Measurements from ENCODE around the gene TKTL2. TPM values are rescaled to one million over a fixed set of nuclear protein-coding genes. Genes with fewer than 3 reads are reported as not detected.
"Not testable (repeated sequence)": the region's sequence is repeated elsewhere in the genome, so short reads cannot be mapped to it uniquely, and the experiment has no call there.

Gene TKTL2
- total RNA-seq, 2 experiments from 2014 or later: not detected

DNA sequence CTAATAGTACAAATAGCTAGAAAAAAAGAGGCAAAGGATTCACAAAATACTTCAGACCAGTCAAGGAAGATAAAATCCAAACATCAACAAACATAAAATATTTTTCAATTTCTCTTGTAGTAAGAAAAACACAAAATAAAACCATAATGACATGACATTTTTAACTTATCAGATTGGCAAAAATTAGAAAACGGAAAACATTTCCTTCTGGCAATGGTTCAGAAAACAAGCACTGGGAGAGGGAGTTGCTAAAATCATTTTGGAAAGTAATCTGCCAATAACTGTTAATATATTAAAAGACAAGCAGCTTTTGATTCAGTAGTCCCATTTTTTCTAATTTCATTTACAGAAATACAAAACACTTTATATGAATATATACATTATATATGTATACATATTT, 26.1 kb downstream of the TKTL2 start:
- DNase-seq (no peak), ATAC-seq (no peak)
- CTCF ChIA-PET: interaction anchor here (0.7 kb wide), 1 partner anchor 78 kb away, joined by 3 read pairs; no protein-coding TSS in a partner anchor
- H3K9me3 Mint-ChIP-seq (ENCODE audit: low read depth): no peaks in the 10 kb centered on the region
- no peak overlapping the region for H3K27ac Mint-ChIP-seq
- intact Hi-C loops (cut with DNase I, micrococcal nuclease): no loop called here
- POLR2A ChIA-PET: no interaction called here
- H3K36me3 Mint-ChIP-seq (ENCODE audit: low read depth): no peaks in the 10 kb centered on the region
- no peaks in the 10 kb centered on the region for H3K4me1 Mint-ChIP-seq
- no peak overlapping the region for H3K4me3 Mint-ChIP-seq
- H3K27me3 Mint-ChIP-seq: peaks cover 8% of the 10 kb centered on the region

DNA sequence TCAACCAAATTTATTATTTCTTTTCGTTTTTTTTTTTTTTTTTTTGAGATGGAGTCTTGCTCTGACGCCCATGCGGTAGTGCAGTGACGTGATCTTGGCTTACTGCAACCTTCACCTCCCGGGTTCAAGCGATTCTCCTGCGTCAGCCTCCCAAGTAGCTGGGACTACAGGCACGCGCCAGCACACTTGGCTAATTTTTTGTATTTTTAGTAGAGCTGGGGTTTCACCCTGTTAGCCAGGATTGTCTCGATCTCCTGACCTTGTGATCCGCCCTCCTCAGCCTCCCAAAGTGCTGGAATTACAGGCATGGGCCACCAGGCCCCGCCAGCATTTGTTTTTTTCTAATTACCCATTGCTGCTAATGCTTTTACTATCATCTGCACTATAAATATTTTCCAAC, 26.5 kb downstream of the TKTL2 start:
- H3K27ac Mint-ChIP-seq; H3K9me3 Mint-ChIP-seq (ENCODE audit: low read depth); intact Hi-C loops (cut with DNase I, micrococcal nuclease); H3K36me3 Mint-ChIP-seq (ENCODE audit: low read depth); H3K4me3 Mint-ChIP-seq; DNase-seq; ATAC-seq; H3K4me1 Mint-ChIP-seq; POLR2A ChIA-PET: not testable (repeated sequence)
- CTCF ChIA-PET: interaction anchor here (0.7 kb wide), 1 partner anchor 78 kb away, joined by 3 read pairs; no protein-coding TSS in a partner anchor
- H3K27me3 Mint-ChIP-seq: peaks cover 10% of the 10 kb centered on the region

DNA sequence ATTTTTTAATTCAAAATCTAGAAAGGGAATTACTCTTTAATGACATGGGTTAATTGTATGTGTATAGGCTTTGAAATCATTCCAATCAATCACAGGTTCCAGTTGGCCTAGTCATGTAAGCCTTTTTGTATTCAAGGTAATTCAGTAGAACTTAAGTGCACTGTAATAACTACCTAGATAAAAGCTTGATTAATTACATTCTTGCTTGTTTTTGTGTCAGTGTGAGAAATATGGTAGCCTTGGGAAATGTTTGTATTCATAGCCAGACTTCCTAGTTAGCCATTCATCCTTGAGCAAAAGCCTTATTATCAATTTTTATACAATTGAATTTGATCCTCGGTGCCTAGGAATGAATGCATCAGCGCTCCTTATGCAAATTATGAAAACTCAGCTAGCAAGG, 33.5 kb downstream of the TKTL2 start:
- ATAC-seq (no peak), DNase-seq (no peak)
- Mint-ChIP-seq H3K9me3 (ENCODE audit: low read depth) (no peaks in the 10 kb centered on the region), H3K27me3 (peaks cover 8% of the 10 kb centered on the region), H3K4me3 (no peak overlapping the region), H3K36me3 (ENCODE audit: low read depth) (no peaks in the 10 kb centered on the region), H3K4me1 (no peaks in the 10 kb centered on the region), H3K27ac (no peak overlapping the region)
- CTCF ChIA-PET: no interaction called here
- POLR2A ChIA-PET: no interaction called here
- intact Hi-C loops (cut with DNase I, micrococcal nuclease): no loop called here

Other genes starting within 250 kb of the TKTL2 start
- gene NPY1R, start 141.2 kb downstream of the TKTL2 start, total RNA-seq: not detected
- gene NPY5R, start 129.9 kb downstream of the TKTL2 start, total RNA-seq: not detected
- 10 to 100 TPM; 54.7 to 63.6 TPM for gene TMA16, start 20.9 kb upstream of the TKTL2 start, total RNA-seq